Endodermal cell (in vitro differentiated cells): ENCODE measurements around the gene NCLN. TPM values are rescaled to one million over a fixed set of nuclear protein-coding genes. Genes with fewer than 3 reads are reported as not detected.
"Not testable (repeated sequence)": the region's sequence is repeated elsewhere in the genome, so short reads cannot be mapped to it uniquely, and the experiment has no call there.

Source experiments
- DNase-seq: peaks from one replicate; pipeline ENCODE4 v3.0.0-alpha.2; 2017
- H3K27ac ChIP-seq: 2 replicates; pipeline ENCODE4 v1.5.1; 2013; ENCODE audit warnings: mild to moderate bottlenecking, low read depth, low read length, moderate library complexity
- H3K27me3 ChIP-seq: 2 replicates; pipeline ENCODE4 v1.6.1; 2013; ENCODE audit warnings: mild to moderate bottlenecking, low read length, moderate library complexity; ENCODE audit not compliant: insufficient read depth, control insufficient read depth, poor library complexity, severe bottlenecking
- H3K36me3 ChIP-seq: 2 replicates; pipeline ENCODE4 v1.7.0; 2013; ENCODE audit warnings: mild to moderate bottlenecking, low read length, moderate library complexity; ENCODE audit not compliant: control insufficient read depth, insufficient read depth
- H3K4me1 ChIP-seq: one replicate; pipeline ENCODE4 v1.7.0; 2013; ENCODE audit warnings: low read length; ENCODE audit not compliant: control insufficient read depth, insufficient read depth
- H3K4me3 ChIP-seq: 2 replicates; pipeline ENCODE4 v1.5.1; 2013; ENCODE audit warnings: mild to moderate bottlenecking, low read length, moderate library complexity
- H3K9ac ChIP-seq: 2 replicates; pipeline ENCODE4 v1.6.1; 2013; ENCODE audit warnings: mild to moderate bottlenecking, low read length, moderate library complexity; ENCODE audit not compliant: poor library complexity, severe bottlenecking; ENCODE audit errors: extremely low read depth
- H3K9me3 ChIP-seq: 2 replicates; pipeline ENCODE4 v1.6.1; 2013; ENCODE audit warnings: mild to moderate bottlenecking, low read length, moderate library complexity; ENCODE audit not compliant: control insufficient read depth
- H3K27ac Mint-ChIP-seq: 2 replicates; pipeline ENCODE4 v1.8.0; 2020; ENCODE audit warnings: mixed read lengths
- H3K27me3 Mint-ChIP-seq: 2 replicates; pipeline ENCODE4 v1.8.0; 2021; ENCODE audit warnings: mild to moderate bottlenecking, mixed read lengths; ENCODE audit not compliant: insufficient read depth
- H3K36me3 Mint-ChIP-seq: 2 replicates; pipeline ENCODE4 v1.8.0; 2020; ENCODE audit warnings: low read depth, mixed read lengths
- H3K4me1 Mint-ChIP-seq: 2 replicates; pipeline ENCODE4 v1.8.0; 2020; ENCODE audit warnings: mixed read lengths
- H3K4me3 Mint-ChIP-seq: 2 replicates; pipeline ENCODE4 v1.8.0; 2020; ENCODE audit warnings: mild to moderate bottlenecking, moderate library complexity, mixed read lengths
- H3K9me3 Mint-ChIP-seq: 2 replicates; pipeline ENCODE4 v1.8.0; 2020; ENCODE audit warnings: mild to moderate bottlenecking, mixed read lengths
- CTCF ChIP-seq: fragments of 200-600 bp; sonication (generic); conservative IDR thresholded peaks from 2 replicates; pipeline ENCODE4 v1.5.0; 2021; ENCODE audit warnings: antibody characterized with exemption, mild to moderate bottlenecking
- WGBS, 2 experiments: methylation state at CpG; one replicate each; pipeline versions ENCODE4 v1.1.5 to v1.1.7; 2013; ENCODE audit warnings: missing lambda C conversion rate in 2 of 2, mixed read lengths in 1 of 2; ENCODE audit not compliant: insufficient coverage in 1 of 2, insufficient read length in 1 of 2; 5-methylcytosine and 5-hydroxymethylcytosine counted together
- total RNA-seq, 2 donors: library from RNA; stranded (reverse); fragmentation: NEBNext Ultra II Directional in 1 of 2; extraction: Animal tissue kit (Norgen Biotek cat#: 25700) in 1 of 2; gene quantifications; 2 replicates in 1 of 2; 3 replicates in 1 of 2; pipeline ENCODE4 v1.2.1, GENCODE V29; 2021

Gene NCLN
- total RNA-seq, 2 donors from 2014 or later, result 80.6 to 91.2 TPM

GRCh38 chr19:3171894-3172672, 13.6 kb upstream of the NCLN start:
- H3K4me3 ChIP-seq, result no peak overlapping the region
- no peaks in the 10 kb centered on the region for H3K36me3 ChIP-seq
- no peak overlapping the region for H3K27ac ChIP-seq
- H3K36me3 Mint-ChIP-seq, result no peaks in the 10 kb centered on the region
- no peak overlapping the region for H3K4me3 Mint-ChIP-seq
- no peak for TF ChIP-seq CTCF
- no peak overlapping the region for H3K27ac Mint-ChIP-seq
- H3K27me3 Mint-ChIP-seq, result peaks cover 2% of the 10 kb centered on the region
- H3K9me3 Mint-ChIP-seq, result no peaks in the 10 kb centered on the region
- no peaks in the 10 kb centered on the region for H3K4me1 Mint-ChIP-seq
- no peaks in the 10 kb centered on the region for H3K9me3 ChIP-seq
- 88 to 89% methylated on average over 14 to 15 of the region's 15 CpGs for WGBS, 2 experiments
- H3K4me1 ChIP-seq, result no peaks in the 10 kb centered on the region
- H3K27me3 ChIP-seq, result no peaks in the 10 kb centered on the region
- no peak overlapping the region for H3K9ac ChIP-seq
- peak; percentile 33 for DNase-seq

- not testable (repeated sequence) for H3K9me3 Mint-ChIP-seq, H3K4me3 ChIP-seq, H3K27me3 ChIP-seq, H3K9me3 ChIP-seq, H3K36me3 Mint-ChIP-seq, H3K27me3 Mint-ChIP-seq, H3K27ac Mint-ChIP-seq, H3K4me1 Mint-ChIP-seq, H3K4me3 Mint-ChIP-seq, H3K27ac ChIP-seq, H3K36me3 ChIP-seq, H3K9ac ChIP-seq, DNase-seq, H3K4me1 ChIP-seq
- WGBS, 2 experiments, result 71 to 81% methylated on average over 5 to 6 of the region's 6 CpGs
These were observed 13.1 kb upstream of the NCLN start for GRCh38 chr19:3172673-3173000.

- H3K36me3 Mint-ChIP-seq, result no peaks in the 10 kb centered on the region
- H3K4me1 Mint-ChIP-seq, result no peaks in the 10 kb centered on the region
- 82% methylated on average over 15 to 17 of the region's 17 CpGs for WGBS, 2 experiments
- Histone ChIP-seq H3K36me3 (no peaks in the 10 kb centered on the region), H3K4me3 (no peak overlapping the region), H3K27ac (no peak overlapping the region), H3K9me3 (no peaks in the 10 kb centered on the region), H3K9ac (no peak overlapping the region), H3K4me1 (no peaks in the 10 kb centered on the region), H3K27me3 (no peaks in the 10 kb centered on the region)
- no peaks in the 10 kb centered on the region for H3K27me3 Mint-ChIP-seq
- H3K4me3 Mint-ChIP-seq, result no peak overlapping the region
- no peak for DNase-seq
- no peak overlapping the region for H3K27ac Mint-ChIP-seq
- no peaks in the 10 kb centered on the region for H3K9me3 Mint-ChIP-seq
- no peak for TF ChIP-seq CTCF
These were observed 9.7 kb upstream of the NCLN start for GRCh38 chr19:3175781-3176714.
